Kidney glomerular epithelial cell (primary cell): Measurements from ENCODE around the gene CD28.

ENCODE experiments used
- DNase-seq: peaks from one replicate; lab custom pipeline; 2025; lab: John Stamatoyannopoulos, UW

Gene CD28

GRCh38 chr2:203715744-203716143, 9.3 kb downstream of the CD28 start:
- no peak for DNase-seq

DNA sequence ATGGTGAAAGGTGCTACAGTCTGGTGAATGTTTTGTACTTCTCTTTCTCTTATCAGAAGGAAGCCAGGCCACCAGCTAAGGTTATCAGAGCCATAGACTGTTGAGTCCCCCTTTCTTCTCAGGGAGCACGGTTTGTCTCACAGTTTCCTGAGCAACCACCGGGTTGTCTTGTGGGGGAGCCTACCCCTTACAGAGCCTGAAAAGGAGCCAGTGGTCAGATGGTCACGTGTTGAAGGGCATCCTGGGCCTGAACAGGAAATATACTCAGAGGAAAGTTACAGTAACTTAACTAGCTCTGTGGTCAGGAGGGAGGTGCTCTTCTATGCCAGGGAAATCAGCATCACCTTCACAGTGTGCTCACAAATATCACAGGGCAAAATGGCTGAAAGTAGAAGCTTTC, 11.6 kb downstream of the CD28 start:
- no peak for DNase-seq

DNA sequence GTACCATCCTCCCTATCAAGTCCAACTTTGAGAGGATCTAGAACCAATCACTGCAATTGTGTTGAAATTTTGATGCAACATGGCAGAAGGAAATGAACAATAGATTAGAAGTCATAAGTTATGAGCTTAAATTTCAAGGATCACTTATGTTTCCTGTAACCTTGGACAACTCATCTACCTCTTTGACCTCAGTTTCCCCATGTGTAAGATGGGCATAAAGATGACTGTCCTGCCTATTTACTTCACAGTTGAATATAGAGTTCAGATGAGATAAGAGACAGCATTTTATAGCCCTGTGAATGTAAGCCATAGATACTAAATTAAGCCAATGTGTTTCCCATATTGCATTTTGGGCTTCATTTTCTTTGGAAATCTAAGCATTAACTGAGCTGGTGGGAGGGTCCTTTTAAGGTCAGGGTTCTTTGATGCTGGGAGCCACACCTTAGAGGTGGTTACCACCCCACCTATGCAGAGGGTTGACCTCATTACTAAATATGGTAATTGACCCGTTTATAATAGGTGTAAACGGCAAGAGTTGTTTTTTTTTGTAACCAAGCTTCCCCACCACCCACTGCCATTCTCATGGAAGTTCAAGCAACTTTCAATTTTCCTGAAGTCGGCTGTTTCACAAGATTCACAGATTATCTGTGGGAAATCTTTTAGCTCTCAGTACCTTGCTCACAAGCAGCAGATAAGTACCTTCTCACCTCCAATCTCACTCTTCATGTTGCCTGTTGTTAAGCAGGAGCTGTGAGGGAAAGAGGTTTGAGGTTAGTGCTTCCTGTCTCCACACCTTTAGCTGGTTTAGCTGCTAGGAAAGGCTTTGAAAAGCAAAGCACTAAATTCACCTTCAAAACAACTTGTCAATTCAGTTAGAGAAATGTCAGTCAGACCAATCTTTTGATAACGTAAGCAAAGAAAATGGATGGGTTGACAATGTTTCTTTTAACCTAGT, 13.3 kb downstream of the CD28 start:
- no peak for DNase-seq

GRCh38 chr2:203720915-203721672, 14.7 kb downstream of the CD28 start:
- no peak for DNase-seq

GRCh38 chr2:203721781-203722300, 15.4 kb downstream of the CD28 start:
- no peak for DNase-seq

DNA sequence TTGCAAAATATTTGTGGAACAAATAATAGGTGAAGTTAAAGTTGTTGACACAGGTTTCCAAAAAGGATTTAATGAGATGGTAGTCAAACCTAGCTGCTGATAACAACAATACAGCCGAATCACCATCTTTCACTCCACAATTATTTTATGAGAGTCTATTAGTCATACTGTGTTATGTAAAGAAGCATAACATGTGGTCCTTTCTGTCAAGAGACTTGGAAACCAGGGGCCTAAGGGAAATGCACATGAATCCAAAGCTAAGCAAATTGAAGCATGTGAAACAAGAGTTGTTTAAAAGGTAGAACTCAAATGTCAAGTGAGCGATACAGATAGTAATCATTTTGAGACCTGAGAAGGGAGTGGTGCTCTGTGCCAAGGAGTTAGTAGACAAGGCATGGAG, 16.0 kb downstream of the CD28 start:
- no peak for DNase-seq

GRCh38 chr2:203728321-203728720, 21.9 kb downstream of the CD28 start:
- DNase-seq: no peak

GRCh38 chr2:203730076-203730729, 23.8 kb downstream of the CD28 start:
- DNase-seq: no peak

DNA sequence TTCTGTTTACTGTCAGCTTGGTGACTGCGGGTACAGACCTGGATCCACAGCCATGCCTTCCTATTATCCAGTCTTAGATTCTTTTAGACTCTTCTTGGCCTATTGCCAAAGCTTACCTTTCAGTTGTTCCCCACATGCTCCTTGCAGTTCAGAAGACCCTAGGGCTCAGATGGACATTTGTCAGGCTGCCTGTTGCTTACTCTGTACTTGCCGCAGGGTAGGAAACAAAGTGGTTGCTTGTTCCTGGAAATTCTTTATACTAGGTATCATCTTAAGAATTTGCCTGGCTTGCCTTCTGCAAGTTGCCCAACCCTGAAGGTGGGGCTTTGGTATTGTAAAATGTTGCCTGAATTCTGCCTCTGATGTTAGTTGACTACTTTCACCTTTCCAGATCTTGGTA, 24.4 kb downstream of the CD28 start:
- no peak for DNase-seq

DNA sequence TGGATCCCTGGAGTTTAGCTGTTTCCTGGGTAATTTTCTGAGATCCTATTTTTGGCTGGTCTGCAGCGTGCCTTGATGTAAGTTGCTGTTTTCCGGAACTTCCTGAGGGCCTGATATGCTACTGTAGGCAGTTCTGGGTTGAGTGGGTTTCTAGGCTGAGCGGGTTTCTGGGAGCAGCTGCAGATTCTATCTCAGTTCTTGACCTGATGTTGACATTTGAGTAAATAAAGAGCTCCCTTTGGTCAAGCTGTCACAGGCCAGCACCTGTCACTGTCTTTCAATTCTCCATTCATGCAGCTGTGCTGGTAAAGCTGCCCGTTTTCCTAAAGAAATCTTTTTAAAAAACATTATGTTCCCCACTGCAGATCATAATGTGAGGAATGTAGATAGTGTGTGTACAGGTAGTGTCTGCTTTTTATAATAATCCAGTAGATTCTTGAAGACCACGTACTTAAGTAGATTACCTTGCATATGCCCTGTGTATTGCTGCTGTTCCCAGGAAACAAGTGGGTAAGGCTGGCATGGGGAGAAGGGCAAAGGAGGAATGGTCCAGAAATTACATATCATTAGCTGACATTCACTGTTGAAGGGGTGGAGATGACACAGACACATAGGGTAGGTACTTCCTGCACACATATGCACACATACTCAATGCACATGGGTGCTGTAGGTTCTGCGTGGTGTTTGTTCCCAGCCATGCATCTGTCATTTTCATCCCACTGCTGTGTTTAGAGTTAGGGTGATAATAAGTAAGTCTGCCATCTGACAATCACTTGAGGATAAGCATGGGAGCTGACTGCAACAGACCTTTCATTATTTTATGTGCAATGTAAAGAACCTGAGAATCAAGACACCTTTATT, 25.9 kb downstream of the CD28 start:
- DNase-seq: no peak

DNA sequence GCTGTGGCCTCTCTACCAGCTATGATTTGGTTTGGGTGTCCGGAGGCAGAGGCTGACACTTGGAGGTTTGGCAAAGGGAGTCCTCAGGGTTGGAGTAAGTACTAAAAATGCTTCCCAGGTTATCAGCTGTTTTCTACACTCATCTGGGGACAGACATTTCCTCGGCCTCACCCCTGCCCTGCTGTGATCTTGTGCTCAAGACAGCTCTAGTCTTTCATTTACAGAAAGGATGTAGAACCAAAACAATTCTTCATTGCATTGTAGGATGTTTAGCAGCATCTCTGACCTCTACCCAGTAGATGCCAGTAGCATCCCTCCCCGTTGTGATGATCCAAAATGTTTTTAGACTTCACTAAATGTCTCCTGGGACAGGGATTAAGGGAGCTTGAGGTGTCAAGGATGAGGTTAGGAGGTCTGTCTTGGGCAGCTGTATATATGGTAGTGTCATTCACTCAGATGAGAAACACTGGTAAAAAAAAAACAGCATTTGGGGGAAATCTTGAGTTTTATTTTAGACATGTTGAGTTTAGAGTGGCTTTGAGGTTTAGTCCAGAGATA, 26.6 kb downstream of the CD28 start:
- no peak for DNase-seq

GRCh38 chr2:203733684-203734083, 27.2 kb downstream of the CD28 start:
- DNase-seq: no peak

DNA sequence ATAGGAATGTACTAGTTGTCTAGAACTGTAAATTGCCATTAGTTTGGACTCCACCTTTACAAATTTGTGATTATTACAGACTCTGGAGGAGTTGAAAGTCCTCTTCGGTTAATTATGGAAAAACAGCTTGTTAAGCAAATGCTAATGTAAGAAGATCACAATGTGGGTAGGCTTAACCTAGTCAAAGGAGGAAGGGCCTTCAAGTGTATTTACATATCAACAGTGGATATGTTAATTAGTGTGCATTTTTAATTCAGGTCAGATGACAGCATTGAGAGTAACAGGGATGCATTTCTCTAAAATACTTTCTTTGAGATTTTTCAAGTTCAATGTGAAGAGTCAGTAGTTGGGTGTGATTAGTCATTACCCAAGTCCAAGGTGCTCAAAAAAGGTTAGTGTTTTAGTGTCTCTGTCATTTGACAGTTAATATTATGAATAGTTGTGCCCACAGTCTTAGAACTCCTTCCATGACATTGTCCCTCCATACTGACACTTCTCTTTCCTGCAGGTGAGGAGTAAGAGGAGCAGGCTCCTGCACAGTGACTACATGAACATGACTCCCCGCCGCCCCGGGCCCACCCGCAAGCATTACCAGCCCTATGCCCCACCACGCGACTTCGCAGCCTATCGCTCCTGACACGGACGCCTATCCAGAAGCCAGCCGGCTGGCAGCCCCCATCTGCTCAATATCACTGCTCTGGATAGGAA, 28.0 kb downstream of the CD28 start:
- no peak for DNase-seq

GRCh38 chr2:203737360-203737759, 30.9 kb downstream of the CD28 start:
- DNase-seq: no peak

GRCh38 chr2:203739351-203739750, 32.9 kb downstream of the CD28 start:
- no peak for DNase-seq

DNA sequence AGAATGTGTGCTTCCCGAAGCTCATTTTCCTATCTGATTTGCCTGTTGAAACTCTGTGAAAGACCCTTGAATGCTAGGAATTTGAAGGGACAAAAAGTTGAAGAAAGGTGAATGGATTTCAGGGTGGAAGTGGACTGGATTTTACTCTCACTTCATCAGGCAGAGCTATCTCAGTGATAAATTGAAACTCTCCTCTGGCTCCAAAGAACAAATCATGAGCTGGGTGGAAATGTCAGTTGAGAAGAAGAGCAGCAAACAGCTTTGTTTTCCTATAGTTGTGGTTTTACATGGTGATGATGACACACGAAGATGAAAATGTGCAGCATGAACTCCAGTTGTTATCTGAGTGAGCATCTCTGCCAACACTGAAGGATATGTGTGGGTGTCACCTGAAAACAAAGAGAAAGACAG, 34.4 kb downstream of the CD28 start:
- DNase-seq: peak; percentile 46

DNA sequence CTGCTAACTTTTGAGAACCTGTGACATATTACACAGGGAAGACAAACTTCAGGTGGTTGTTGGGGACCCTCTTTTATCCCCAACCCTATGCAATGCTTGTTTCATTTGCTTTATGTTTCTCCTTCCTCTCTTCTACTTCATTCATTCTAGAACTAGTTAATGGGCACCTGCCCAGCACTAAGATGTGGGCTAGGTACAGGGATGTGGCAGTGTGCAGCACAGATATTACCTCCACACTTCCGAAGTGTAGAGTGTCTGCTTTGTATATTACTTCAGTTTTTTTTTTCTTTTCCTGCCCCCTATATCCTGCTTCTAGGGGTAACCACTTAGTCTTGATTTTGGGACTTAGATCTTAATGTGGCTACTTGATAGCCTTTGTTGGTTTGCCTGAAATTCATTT, 35.1 kb downstream of the CD28 start:
- DNase-seq: no peak

GRCh38 chr2:203743441-203743981, 37.1 kb downstream of the CD28 start:
- no peak for DNase-seq

GRCh38 chr2:203744091-203744490, 37.7 kb downstream of the CD28 start:
- no peak for DNase-seq

DNA sequence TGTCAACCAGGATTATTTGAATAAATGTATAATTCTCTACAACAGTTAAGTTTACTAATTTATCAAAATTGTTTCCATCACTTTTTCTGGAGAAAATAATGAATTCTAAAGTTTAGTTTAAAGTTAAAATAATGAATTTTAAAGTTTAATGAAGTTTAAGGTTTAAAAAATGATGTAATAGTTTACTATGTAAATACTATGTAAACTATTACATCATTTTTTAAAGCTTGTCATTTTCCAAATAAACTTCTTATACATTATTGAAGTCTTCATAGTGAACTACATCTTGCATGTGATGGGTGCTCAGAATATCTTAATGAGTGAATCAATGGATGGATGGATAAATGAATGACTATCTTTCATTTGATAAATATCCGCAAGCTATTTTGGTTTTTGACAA, 38.8 kb downstream of the CD28 start:
- no peak for DNase-seq
